Tibial nerve (tissue), 4 donors: ENCODE results near the gene PHKB.

Experiments used
- CTCF ChIP-seq, 5 experiments: fragments of 200-600 bp in 3 of 5; fragments of 450-650 bp in 2 of 5; sonication (generic) in 3 of 5; IDR thresholded peaks; one replicate each; pipeline ENCODE4 v1.5.1; 2016 to 2019; ENCODE audit warnings: antibody characterized with exemption in 5 of 5, mild to moderate bottlenecking in 3 of 5, moderate library complexity in 2 of 5
- EP300 ChIP-seq, 2 donors: sonication (generic); formaldehyde crosslinking; IDR thresholded peaks; one replicate each; pipeline ENCODE4 v1.6.1; 2017; ENCODE audit warnings: antibody characterized with exemption in 2 of 2, mild to moderate bottlenecking in 1 of 2
- POLR2A ChIP-seq, 2 donors: fragments of 450-650 bp; IDR thresholded peaks; one replicate each; pipeline ENCODE4 v1.6.1; 2017; ENCODE audit warnings: antibody characterized with exemption in 2 of 2, mild to moderate bottlenecking in 2 of 2, moderate library complexity in 2 of 2

DNA sequence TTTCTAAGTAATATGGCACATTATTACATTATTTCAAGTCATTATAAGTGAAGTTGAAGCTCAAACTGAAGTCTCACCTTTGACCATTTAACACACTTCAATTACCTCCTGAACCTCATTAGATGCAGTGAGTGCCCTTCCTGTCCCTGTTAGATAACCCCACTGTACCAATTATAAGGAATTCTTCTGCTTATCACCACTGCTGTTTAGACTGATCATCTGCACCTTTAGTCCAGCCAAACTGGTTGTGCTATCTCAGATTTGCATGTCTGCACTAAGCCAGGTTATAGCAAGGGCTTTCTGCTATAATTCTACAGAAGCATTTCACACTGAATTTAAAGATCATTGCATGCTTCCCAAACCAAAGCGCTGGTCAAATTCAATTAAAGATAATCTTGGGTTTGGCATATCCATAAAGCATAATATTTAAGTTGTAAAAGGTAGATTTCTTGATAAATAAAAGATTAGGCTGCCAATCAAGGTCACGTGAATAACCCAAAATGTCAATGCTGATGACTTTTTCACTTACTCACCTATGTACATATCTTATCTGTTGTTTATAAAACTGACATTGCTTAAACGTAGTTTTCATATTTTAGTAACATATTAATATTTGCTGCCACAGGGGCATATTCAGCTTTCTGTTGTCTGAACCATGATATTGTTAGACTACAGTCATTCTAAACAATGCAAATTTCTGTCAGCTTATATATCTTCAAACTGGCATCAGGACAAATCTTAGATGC, 12.1 kb upstream of the PHKB start:
- TF ChIP-seq EP300 (IDR thresholded peaks at IDR 0.05) (no peak), CTCF (IDR thresholded peaks at IDR 0.05) (no peak), POLR2A (IDR thresholded peaks at IDR 0.05) (no peak)
